ENCODE results near the gene SCGB1A1.

SCGB1A1 gene

DNA sequence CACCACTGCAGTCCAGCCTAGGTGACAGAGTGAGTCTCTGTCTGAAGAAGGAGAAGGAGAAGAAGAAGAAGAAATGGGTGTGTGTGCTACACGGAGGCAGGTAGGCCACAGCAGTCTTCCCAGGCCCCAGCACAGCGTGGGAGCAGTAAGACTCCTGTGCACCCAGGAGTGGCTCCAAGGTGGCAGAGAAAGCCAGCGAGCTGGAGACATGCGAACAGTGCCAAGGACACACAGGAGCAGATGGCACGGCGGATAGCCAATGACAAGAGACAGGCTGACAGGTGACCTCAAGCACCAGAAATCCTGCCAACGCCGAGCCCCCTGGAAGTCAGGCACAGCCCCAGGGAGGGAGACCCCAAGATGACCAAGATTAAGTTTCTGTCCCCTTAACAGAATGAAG is 9.0 kb upstream of the SCGB1A1 start:
- no peak overlapping the region for H3K4me3 ChIP-seq (ENCODE audit: low read depth, low read length)
- no peak for DNase-seq (ENCODE audit: low read depth)
- TF ChIP-seq, protein P1, sequence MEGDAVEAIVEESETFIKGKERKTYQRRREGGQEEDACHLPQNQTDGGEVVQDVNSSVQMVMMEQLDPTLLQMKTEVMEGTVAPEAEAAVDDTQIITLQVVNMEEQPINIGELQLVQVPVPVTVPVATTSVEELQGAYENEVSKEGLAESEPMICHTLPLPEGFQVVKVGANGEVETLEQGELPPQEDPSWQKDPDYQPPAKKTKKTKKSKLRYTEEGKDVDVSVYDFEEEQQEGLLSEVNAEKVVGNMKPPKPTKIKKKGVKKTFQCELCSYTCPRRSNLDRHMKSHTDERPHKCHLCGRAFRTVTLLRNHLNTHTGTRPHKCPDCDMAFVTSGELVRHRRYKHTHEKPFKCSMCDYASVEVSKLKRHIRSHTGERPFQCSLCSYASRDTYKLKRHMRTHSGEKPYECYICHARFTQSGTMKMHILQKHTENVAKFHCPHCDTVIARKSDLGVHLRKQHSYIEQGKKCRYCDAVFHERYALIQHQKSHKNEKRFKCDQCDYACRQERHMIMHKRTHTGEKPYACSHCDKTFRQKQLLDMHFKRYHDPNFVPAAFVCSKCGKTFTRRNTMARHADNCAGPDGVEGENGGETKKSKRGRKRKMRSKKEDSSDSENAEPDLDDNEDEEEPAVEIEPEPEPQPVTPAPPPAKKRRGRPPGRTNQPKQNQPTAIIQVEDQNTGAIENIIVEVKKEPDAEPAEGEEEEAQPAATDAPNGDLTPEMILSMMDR (IDR thresholded peaks at IDR 0.05; ENCODE audit: insufficient read depth, low read depth, low read length, missing control alignments): no peak

DNA sequence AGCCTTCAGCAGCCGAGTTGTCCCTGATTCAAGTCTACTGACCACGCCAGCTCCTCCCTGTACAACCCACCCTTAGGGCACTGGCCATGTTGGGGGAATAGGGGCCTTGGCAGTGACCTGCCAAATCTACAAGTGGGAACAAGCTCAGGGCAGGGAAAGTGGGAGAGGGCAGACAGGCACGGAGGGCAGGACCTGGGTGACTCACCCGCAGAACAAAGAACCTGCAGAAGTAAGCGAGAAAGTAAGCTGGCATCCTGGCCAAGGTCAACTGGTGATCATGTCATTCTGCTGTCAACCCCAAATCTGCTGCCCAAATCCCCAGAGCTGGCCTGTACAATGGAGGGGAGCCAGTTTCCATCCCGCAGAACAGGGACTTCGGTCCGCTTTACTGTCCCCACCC is 7.9 kb upstream of the SCGB1A1 start:
- DNase-seq (ENCODE audit: low read depth): no peak
- TF ChIP-seq, protein P1 (IDR thresholded peaks at IDR 0.05; ENCODE audit: insufficient read depth, low read depth, low read length, missing control alignments): no peak
- no peak overlapping the region for H3K4me3 ChIP-seq (ENCODE audit: low read depth, low read length)

DNA sequence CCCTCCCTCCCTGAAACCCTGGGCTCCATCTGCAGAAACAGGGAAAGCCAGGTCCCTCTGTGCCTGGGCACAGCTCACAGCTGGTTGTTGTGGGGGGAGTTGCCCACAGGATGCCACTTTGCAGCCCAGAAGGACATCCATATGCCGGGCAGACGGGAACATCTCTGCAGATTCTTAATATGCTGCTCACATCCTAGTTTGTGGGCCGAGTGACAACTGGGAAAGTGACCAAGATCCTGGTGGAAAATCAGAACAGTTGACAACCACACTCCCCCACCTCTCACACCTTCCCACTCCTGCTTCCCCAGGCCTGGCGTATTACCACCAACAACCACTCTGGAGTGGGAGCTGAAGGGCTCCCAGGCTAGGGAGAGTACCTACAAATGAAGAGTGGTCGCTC is 7.3 kb upstream of the SCGB1A1 start:
- no peak for DNase-seq (ENCODE audit: low read depth)
- H3K4me3 ChIP-seq (ENCODE audit: low read depth, low read length): no peak overlapping the region
- TF ChIP-seq, protein P1 (IDR thresholded peaks at IDR 0.05; ENCODE audit: insufficient read depth, low read depth, low read length, missing control alignments): no peak

DNA sequence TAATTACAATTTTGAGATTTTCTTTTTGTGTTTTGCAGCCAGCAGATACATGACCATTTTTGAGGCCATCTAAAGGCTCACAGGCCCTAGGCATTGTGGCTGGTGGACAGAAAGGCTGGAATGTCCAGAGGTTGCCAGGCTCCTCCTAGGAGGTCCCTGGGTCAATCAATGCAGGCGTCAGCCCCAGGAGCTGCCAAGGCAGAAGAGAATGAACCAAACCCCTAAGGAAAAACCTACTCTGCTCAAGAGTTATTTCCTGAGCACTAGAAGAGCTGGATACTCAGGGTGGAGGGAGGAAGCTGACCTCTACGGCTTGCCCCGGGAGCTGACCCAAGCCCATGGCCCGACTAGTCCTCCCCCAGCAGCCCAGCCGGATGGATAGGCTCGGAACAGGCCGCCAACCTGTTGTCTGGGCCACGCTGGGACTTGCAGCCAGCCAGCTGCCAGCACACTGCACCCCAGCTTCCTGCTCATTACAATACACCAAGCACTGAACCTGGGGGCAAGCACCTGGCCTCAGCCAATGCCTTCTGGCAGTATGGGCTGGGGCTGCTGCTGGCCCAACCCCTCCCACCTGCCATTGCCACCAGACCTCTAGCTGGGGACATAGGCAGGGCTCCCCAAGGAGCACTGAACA is 5.7 kb upstream of the SCGB1A1 start:
- TF ChIP-seq, protein P1 (IDR thresholded peaks at IDR 0.05; ENCODE audit: insufficient read depth, low read depth, low read length, missing control alignments): no peak
- DNase-seq (ENCODE audit: low read depth): no peak

DNA sequence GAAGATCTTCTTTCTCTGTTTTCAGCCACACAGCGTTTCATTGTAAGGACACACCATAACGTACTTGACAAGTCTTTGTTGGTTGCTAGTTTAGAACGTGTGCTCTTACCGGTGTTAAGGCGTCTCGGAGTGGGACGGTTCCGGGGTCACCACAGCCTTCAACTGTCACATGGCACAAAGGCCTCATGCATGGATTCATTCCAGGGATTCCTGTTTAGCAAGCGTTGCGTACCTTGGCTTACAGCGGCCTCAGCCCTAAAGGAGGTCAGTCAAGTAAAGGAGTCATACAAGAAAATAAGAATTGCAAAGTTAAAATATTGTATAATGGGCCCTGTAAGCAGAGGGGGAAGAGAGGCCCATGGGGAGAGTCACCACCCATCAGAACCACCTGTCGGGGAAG is 2.2 kb upstream of the SCGB1A1 start:
- no peak for DNase-seq (ENCODE audit: low read depth)
- no peak overlapping the region for H3K4me3 ChIP-seq (ENCODE audit: low read depth, low read length)
- TF ChIP-seq, protein P1 (IDR thresholded peaks at IDR 0.05; ENCODE audit: insufficient read depth, low read depth, low read length, missing control alignments): no peak

More for the DNA sequence above, 5.7 kb upstream of the SCGB1A1 start:
- no peak overlapping the region for H3K4me3 ChIP-seq (ENCODE audit: low read depth, low read length)

DNA sequence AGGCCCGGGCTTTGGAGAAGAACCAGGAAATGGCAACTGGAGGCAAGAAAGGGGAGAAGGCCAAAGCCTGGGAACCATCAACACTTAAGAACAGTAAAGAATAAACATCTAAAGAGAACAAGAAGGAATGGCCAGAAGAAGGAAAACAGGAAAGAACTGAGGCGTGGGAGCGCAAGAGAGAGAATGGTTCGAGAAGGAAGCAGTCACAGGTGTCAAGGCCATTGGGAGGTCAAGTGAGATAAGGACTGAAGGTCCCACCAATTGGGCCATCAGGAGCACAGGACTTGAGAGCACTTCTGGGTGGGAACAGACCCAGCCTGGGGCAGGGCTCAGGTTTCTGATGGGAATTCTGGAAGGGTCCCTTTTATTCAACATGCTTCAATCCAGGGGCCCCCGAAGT is 697 bp upstream of the SCGB1A1 start:
- no peak overlapping the region for H3K4me3 ChIP-seq (ENCODE audit: low read depth, low read length)
- no peak for DNase-seq (ENCODE audit: low read depth)
- TF ChIP-seq, protein P1 (IDR thresholded peaks at IDR 0.05; ENCODE audit: insufficient read depth, low read depth, low read length, missing control alignments): no peak

DNA sequence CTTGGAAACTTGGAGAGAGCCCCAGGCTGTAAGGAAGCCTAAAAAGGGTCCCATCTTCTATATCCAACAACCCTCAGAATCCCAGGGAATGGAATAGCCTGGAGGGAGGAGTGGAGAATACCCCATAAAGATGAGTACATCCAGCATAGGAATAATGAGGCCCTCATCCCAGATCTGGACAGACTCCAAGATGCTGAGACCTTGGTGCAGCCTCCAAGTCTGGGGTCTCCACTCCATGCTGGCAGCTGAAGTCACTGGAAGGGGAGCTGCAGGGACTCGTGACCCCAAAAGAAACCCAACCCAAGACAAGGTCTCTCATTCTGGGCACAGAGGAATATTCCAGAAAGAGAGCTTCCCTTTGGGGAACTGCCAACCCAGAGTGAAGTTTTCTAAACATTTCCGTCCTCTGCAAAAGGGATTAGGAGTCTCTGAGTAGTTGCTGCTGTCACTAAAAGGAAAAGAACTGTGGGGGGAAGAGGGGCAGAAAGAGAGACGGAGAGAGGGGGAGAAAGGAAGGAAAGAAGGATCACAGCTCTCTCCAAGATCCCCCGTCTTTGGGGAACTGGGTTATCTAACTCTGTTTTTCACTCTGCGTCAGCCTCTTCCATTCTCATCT is 589 bp downstream of the SCGB1A1 start:
- TF ChIP-seq, protein P1 (IDR thresholded peaks at IDR 0.05; ENCODE audit: insufficient read depth, low read depth, low read length, missing control alignments): no peak
- H3K4me3 ChIP-seq (ENCODE audit: low read depth, low read length): no peak overlapping the region
- DNase-seq (ENCODE audit: low read depth): no peak

All from GM12865 (cell line).